HL-60 (cell line): ENCODE measurements around the gene NAA50.

Experiments
- DNase-seq, 2 experiments: peaks; one replicate each; pipeline ENCODE4 v3.0.0-alpha.2; 2010 to 2020; ENCODE audit warnings: low read depth in 1 of 2, low spot score in 1 of 2
- H3K27ac ChIP-seq: fragments of 250-450 bp; sonication (Bioruptor Pico); replicated peaks from 2 replicates; pipeline ENCODE4 v1.5.1; 2020; ENCODE audit warnings: mild to moderate bottlenecking, moderate library complexity
- H3K27me3 ChIP-seq: fragments of 250-450 bp; sonication (Bioruptor Pico); 2 replicates; pipeline ENCODE4 v1.5.1; 2021; ENCODE audit warnings: mild to moderate bottlenecking, moderate library complexity; ENCODE audit not compliant: insufficient read depth, poor library complexity, severe bottlenecking
- H3K4me3 ChIP-seq: replicated peaks from 2 replicates; pipeline ENCODE4 v1.5.1; 2011; ENCODE audit warnings: mild to moderate bottlenecking, control low read depth, low read length; ENCODE audit not compliant: insufficient read depth
- CTCF ChIP-seq: IDR thresholded peaks from one replicate; pipeline ENCODE4 v1.5.1; 2011; ENCODE audit warnings: low read length, control low read depth, inconsistent platforms; ENCODE audit not compliant: insufficient read depth
- GABPA ChIP-seq: IDR thresholded peaks from 2 replicates; pipeline ENCODE4 v1.6.1; 2012; ENCODE audit warnings: low read depth
- POLR2AphosphoS5 ChIP-seq: IDR thresholded peaks from 2 replicates; pipeline ENCODE4 v1.6.1; 2012; ENCODE audit warnings: low read depth
- SPI1 ChIP-seq: IDR thresholded peaks from 2 replicates; pipeline ENCODE4 v1.6.1; 2012; ENCODE audit warnings: low read depth, mild to moderate bottlenecking, borderline replicate concordance
- TF ChIP-seq, protein P1 (sequence below): IDR thresholded peaks from 2 replicates; pipeline ENCODE4 v1.6.1; 2012; ENCODE audit warnings: low read depth; ENCODE audit not compliant: insufficient replicate concordance

Gene NAA50

DNA sequence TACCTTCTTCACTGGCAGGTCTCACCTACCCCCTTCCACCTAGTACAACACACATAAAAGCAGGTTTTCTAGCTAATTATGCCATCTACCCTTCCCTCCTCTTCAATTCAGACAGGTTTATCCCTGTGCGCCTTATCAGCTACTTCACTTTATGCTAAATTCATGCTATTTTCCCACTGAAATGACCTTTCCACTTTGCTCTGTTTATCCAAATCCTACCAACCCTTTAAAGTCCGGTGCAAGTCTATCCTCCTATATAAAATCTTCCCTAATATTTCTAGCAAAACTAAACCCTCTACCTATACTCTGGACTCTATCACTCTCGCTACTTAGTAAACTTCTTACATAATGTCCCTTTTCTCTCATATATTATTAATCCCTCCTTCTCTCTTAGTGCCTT lies 55.6 kb downstream of the NAA50 start:
- no peak overlapping the region for H3K27ac ChIP-seq
- H3K4me3 ChIP-seq = no peak overlapping the region
- no peak for DNase-seq
- TF ChIP-seq CTCF (no peak), SPI1 (no peak), GABPA (no peak), POLR2AphosphoS5 (no peak)
- TF ChIP-seq, protein P1, sequence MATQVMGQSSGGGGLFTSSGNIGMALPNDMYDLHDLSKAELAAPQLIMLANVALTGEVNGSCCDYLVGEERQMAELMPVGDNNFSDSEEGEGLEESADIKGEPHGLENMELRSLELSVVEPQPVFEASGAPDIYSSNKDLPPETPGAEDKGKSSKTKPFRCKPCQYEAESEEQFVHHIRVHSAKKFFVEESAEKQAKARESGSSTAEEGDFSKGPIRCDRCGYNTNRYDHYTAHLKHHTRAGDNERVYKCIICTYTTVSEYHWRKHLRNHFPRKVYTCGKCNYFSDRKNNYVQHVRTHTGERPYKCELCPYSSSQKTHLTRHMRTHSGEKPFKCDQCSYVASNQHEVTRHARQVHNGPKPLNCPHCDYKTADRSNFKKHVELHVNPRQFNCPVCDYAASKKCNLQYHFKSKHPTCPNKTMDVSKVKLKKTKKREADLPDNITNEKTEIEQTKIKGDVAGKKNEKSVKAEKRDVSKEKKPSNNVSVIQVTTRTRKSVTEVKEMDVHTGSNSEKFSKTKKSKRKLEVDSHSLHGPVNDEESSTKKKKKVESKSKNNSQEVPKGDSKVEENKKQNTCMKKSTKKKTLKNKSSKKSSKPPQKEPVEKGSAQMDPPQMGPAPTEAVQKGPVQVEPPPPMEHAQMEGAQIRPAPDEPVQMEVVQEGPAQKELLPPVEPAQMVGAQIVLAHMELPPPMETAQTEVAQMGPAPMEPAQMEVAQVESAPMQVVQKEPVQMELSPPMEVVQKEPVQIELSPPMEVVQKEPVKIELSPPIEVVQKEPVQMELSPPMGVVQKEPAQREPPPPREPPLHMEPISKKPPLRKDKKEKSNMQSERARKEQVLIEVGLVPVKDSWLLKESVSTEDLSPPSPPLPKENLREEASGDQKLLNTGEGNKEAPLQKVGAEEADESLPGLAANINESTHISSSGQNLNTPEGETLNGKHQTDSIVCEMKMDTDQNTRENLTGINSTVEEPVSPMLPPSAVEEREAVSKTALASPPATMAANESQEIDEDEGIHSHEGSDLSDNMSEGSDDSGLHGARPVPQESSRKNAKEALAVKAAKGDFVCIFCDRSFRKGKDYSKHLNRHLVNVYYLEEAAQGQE = no peak
- no peaks in the 10 kb centered on the region for H3K27me3 ChIP-seq

DNA sequence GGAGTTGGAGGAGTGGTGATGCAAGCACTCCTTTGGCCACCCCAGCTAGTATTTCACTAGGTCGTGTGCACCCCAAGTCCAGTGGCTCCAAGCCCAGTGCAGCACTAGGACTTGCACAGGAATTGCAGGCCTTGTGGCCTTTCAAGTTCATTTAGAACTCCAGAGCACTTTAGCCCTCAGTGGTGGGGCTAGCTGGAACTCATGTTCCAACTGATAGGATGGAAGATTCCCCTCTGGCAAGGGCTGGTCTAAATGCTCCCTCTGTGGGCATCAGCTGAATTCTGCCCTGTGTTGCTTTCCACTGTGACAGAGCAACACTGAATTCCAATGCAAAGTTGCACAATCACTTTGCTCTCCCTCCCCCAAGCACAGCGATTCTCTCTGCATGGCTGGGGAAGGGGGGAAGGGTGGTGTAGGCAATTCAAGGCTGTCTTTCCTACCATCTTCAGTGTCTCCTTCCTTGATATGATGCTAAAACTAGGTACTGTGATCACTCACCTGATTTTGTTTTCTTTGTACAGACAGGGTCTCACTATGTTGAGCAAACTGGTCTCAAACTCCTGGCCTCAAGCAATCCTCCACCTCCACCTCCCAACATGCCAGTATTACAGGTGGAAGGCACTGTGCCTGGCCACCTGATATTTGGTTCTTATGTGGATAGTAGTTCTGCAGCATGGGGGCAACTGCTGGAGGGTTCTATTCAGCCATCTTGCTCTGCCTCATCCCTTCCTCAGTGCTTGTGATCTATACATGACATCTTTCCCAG lies 59.9 kb downstream of the NAA50 start:
- H3K27me3 ChIP-seq = no peaks in the 10 kb centered on the region
- TF ChIP-seq, protein P1 = no peak
- TF ChIP-seq CTCF (no peak), POLR2AphosphoS5 (no peak), SPI1 (no peak)
- no peak overlapping the region for H3K4me3 ChIP-seq
- H3K27ac ChIP-seq = no peak overlapping the region
- DNase-seq = peak; percentile 34 to 42

GRCh38 chr3:113685124-113685523 lies 60.9 kb downstream of the NAA50 start:
- no peaks in the 10 kb centered on the region for H3K27me3 ChIP-seq

More at GRCh38 chr3:113685124-113685523, 60.9 kb downstream of the NAA50 start:
- Histone ChIP-seq H3K27ac (no peak overlapping the region), H3K4me3 (no peak overlapping the region)
- TF ChIP-seq CTCF (no peak), POLR2AphosphoS5 (no peak), SPI1 (no peak), GABPA (no peak)
- TF ChIP-seq, protein P1 = no peak
- DNase-seq = no peak
